ENCODE measurements around the gene DOK5.

Gene DOK5

DNA sequence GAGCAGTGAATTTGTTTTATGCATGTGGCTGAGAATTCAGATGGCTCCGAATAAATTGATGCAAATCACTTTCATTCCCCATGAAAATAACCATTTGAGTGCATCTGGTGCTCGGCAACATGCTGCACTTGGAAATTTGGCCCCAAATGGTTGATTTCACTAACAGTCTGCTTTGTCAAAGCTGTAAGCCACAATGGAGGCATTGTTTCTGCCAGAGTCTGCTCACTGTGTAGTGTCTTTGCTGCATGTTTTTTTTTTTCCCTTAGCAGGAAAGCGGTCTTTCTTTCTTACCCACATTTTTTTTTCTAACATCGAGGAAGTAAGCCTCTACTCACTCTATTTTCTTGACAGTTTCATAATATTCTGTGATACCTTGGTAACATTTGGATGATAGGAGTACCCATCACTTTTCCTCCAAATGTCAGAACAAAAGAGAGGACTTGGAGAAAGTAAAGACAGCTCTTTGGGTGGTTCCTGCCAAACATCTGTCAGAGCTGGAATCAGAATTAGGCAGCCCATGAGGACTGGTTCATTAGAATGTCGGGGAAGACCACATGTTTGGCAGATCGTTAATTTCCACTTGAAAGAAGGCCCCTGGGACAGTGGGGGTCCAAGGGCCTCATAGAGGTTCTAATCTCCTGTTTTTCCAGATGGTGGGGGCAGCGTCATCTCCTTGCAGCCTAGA, 149.5 kb downstream of the DOK5 start:
- CTCF ChIA-PET: interaction anchor here (0.5 kb wide), 1 partner anchor 255 kb away, joined by 4 read pairs; no protein-coding TSS in a partner anchor
- TF ChIP-seq, protein P1, sequence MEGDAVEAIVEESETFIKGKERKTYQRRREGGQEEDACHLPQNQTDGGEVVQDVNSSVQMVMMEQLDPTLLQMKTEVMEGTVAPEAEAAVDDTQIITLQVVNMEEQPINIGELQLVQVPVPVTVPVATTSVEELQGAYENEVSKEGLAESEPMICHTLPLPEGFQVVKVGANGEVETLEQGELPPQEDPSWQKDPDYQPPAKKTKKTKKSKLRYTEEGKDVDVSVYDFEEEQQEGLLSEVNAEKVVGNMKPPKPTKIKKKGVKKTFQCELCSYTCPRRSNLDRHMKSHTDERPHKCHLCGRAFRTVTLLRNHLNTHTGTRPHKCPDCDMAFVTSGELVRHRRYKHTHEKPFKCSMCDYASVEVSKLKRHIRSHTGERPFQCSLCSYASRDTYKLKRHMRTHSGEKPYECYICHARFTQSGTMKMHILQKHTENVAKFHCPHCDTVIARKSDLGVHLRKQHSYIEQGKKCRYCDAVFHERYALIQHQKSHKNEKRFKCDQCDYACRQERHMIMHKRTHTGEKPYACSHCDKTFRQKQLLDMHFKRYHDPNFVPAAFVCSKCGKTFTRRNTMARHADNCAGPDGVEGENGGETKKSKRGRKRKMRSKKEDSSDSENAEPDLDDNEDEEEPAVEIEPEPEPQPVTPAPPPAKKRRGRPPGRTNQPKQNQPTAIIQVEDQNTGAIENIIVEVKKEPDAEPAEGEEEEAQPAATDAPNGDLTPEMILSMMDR (conservative IDR thresholded peaks at IDR 0.05; ENCODE audit: low read depth): no peak
- no peak for DNase-seq (ENCODE audit: low spot score)

DNA sequence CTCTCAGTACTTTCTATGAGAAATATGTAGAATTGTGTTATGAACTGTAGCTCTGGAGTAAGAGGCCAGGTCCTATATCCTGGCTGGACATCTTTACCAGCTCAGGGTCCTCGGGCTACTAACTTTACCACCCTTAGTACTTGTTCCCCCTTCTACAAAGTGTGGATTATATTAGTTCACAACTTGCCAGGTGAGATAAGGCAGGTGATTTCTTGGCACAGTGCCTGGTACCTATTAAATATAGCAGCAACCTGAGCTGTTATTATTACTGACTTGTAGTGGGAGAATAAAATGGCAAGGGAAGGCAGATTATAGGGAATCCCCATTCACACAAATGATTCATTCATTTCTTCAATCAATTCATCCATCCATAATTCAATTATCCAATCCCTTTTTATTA, 150.1 kb downstream of the DOK5 start:
- H3K27ac ChIP-seq: no peak overlapping the region
- DNase-seq (ENCODE audit: low spot score): no peak
- TF ChIP-seq, protein P1 (conservative IDR thresholded peaks at IDR 0.05; ENCODE audit: low read depth): no peak
- CTCF ChIA-PET: no interaction called here
- POLR2A ChIA-PET (ENCODE audit: low non-redundant PET): no interaction called here

More for the DNA sequence above, 149.5 kb downstream of the DOK5 start:
- no peak overlapping the region for H3K27ac ChIP-seq
- POLR2A ChIA-PET (ENCODE audit: low non-redundant PET): no interaction called here

DNA sequence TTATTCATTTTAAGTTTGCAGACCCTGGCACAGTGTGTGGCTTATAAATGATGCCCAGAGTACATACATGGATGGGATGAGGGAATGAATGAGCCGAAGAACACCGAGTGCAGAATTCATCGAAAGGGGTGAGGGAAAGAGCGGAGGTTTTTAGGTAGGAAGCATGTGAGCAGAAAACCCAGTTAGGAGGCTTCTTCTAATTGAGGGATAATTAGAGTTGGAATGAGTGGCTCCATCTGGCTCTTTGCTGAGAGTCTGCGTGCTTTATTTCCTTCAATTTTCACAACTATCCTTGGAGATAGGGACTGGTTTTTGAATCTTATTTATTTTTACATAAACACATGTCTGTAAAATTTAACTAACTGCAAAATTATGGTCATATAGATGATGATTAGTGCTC, 150.7 kb downstream of the DOK5 start:
- H3K27ac ChIP-seq: no peak overlapping the region
- ChIA-PET POLR2A (ENCODE audit: low non-redundant PET) (no interaction called here), CTCF (no interaction called here)
- TF ChIP-seq, protein P1 (conservative IDR thresholded peaks at IDR 0.05; ENCODE audit: low read depth): no peak
- DNase-seq (ENCODE audit: low spot score): no peak

DNA sequence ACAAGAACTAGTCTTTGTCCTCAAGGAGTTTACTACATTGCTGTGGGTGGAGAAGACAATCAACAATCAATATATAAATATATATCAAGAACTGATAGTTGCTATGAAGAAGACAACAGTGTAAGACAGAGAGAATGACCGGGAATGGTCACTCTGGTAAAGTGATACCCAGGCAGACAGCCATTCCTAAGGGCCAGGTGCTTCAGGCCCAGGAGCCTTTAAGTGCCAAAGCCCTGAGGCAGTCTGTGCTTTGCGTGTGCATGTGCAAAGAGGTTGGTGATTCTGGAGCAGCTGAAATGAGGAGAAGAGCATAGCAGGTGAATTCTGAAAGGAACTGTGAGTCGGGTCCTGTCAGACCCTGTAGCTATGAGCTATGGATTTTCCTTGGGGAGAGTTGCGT, 154.2 kb downstream of the DOK5 start:
- CTCF ChIA-PET: interaction anchor here (0.8 kb wide), 1 partner anchor 99 kb away, joined by 3 read pairs; no protein-coding TSS in a partner anchor

DNA sequence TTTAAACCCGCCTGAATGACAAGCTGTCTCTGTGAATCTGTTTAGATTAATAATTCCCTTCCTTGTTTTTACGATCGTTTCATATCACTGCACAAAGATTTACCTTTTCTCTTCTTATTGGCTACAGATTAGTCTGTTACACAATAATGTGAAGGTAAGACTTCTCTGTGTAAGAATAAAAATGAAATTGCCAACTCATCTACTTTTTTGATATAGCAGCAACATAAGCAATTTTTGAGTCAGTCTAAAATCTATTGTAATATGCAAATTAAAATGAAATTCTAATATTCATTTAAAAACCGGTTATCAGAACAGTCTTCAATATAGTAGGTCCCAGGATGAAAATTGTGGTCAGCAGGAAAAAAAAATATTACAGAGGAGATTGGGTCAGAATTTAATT, 155.2 kb downstream of the DOK5 start:
- ChIA-PET POLR2A (ENCODE audit: low non-redundant PET) (no interaction called here), CTCF (interaction anchor here (0.6 kb wide), 1 partner anchor 57 kb away, joined by 6 read pairs; no protein-coding TSS in a partner anchor)
- TF ChIP-seq, protein P1 (conservative IDR thresholded peaks at IDR 0.05; ENCODE audit: low read depth): no peak
- no peak overlapping the region for H3K27ac ChIP-seq
- DNase-seq (ENCODE audit: low spot score): no peak

More for the DNA sequence above, 154.2 kb downstream of the DOK5 start:
- POLR2A ChIA-PET (ENCODE audit: low non-redundant PET): no interaction called here
- TF ChIP-seq, protein P1 (conservative IDR thresholded peaks at IDR 0.05; ENCODE audit: low read depth): no peak
- H3K27ac ChIP-seq: no peak overlapping the region
- DNase-seq (ENCODE audit: low spot score): no peak

DNA sequence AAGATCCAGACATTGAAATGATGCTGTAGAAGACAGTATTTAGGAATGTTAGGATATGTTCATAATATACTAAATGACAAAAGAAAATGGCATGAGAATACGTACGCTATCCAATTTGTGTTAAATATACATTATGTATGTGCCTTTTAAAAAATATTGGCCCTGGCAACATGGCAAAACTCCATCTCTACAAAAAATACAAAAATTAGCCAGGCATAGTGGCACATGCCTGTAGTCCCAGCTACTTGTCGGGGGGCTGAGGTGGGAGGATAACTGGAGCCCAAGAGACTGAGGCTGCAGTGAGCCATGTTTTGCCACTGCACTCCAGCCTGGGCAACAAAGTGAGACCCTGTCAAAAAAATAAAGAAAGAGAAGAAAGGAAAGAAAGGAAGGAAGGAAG, 155.7 kb downstream of the DOK5 start:
- CTCF ChIA-PET: interaction anchor here (0.6 kb wide), 1 partner anchor 57 kb away, joined by 6 read pairs; no protein-coding TSS in a partner anchor
- no peak for DNase-seq (ENCODE audit: low spot score)
- POLR2A ChIA-PET (ENCODE audit: low non-redundant PET): no interaction called here
- H3K27ac ChIP-seq: no peak overlapping the region
- TF ChIP-seq, protein P1 (conservative IDR thresholded peaks at IDR 0.05; ENCODE audit: low read depth): no peak
